NCI-H2029 treated with DMSO at 0.1 percent for 48 hours (cell line): ENCODE measurements around the gene HABP2.

Experiments
- DNase-seq: peaks from one replicate; lab custom pipeline; 2025; lab: John Stamatoyannopoulos, UW

HABP2 gene

DNA sequence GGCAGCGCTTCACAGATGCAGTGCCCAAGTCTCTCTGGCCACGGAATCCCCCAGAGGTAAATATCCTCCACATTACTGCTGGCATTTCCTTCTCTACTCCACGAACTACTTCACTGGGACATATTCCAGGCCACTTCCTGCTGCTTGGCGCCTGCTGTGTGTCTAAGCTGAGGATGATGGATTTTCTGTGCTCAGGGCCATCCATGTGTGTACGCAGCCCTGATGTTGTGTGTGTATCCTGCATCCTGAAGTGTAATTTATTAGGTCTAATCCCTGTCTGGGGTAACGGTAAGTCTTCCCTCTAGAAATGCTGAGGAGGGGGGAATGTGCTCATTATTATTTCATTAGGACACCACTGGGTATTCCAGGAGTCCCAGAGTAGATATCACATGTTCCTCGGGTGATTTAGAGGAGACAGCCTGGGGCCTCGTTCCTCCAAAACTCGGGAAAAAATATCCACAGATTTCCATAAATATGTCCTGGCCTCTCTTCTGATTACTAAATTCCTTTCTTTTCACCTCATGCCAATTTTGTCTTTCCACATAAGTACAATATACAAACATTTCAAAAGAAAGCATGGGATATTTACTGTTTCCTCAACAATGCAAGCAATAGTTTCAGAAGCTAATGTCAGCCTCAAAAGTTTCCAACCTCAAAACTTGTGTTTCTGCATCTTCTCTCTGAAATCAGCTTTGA lies 25.5 kb upstream of the HABP2 start:
- no peak for DNase-seq

DNA sequence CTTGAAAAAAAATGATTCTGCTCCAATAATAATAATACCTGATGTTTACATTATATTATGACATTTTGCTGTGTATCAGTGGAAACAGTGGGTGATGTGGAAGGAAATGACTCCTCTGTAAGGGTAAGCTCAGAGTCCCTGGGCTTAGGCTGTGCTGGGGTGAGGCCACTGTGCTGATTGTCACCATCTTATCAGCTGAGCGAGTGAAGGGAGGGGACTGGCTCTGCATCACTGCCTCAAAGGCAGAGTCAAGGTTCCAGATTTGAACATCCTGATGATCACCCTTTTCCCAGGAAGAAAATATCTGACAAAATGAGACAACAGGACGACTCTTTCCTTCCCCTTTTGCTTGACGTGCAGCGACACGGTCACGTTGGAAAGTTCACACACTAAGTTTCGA lies 24.0 kb upstream of the HABP2 start:
- no peak for DNase-seq

DNA sequence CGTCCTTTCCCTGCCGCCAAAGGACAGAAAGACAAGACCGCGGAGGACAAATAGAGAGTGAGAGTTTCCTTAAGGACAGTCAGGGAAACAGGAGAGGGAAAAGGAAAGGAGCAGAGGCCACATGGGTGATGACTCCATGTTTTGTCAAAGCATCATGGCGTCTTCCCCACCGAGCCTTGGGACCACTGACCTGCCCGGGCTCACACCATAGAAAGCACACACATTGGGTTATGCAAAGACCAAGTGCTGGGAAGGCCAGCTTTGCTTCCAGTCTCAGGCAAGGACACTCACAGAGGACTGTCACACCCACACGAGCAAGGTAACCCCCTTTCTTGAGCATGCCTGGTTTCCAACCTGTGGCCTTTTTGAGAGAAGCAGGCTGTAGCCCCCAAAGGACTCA lies 23.3 kb upstream of the HABP2 start:
- DNase-seq = no peak

DNA sequence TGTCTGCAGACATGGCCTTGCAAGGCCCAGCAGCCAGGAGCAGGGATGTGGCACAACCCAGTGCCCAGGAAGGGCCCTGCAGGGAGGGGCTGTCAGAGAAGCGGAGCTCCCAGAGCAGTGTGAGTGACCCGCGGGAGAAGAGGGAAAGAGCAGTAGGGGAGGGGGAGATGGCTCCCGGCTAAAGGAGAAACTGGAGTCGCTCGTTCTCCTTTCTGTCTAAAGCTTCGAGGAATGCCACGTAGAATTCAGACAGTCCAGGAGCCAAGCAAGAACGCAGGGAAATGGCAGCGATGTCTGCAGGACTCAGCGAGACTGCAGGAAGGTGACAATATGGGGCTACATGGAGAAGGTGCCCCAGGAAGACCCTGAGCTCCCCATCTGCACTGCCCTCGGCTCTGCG lies 22.4 kb upstream of the HABP2 start:
- no peak for DNase-seq

DNA sequence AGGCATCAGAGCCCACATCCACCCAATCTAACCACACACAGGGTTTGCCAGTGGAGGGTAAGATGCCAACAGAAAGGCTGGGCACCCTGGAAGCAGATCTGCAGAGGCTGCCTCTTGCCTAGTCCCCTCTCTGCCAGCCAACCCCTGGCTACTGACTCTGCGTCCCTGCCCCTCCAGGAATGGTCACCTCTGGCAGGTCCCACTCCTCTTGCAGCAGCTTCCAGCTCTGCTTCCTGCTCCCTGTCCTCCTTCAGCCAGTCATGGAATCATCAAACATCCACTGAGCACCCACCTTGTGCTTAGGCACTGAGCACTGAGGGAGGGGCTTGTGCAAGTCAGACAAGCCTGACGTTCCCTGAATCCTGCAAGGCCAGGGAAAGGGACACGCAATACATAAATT lies 20.1 kb upstream of the HABP2 start:
- DNase-seq = no peak

DNA sequence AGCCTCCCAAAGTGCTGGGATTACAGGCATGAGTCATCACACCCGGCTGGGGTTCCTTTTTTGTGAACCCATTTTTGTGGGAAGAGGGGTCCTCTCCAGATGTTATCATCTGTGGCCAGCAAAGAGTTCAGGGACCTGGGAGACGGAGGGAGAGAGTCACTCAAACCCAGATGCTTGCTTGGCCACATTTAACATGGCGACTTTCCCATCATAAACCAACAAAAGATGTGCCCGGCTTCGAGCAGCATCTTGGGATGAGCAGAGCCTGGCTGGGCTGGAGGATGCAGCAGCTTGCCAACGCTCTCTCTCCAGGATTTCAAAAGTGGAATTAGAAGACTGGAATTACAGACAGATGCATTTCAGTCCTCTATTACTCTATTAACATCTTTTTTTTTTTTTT lies 19.1 kb upstream of the HABP2 start:
- no peak for DNase-seq

DNA sequence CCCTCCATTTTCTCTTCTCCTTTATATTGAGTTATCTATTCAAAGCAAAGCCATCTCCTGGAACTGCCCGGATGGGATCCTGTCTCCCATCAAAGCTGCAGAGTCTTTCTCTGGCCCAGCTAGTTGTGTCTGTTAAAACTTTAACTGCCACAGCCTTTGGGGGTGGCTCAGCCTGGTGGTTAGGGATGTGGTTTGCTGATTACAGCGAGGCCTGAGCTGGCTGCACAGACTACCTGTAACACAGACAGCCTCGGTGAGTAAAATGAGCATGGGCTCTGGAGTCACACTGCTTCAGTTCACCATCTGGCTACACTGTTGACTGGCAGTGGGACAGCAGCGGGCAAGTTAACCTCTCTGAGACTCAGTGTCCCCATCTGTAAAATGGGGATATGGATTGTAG lies 18.4 kb upstream of the HABP2 start:
- DNase-seq = no peak

DNA sequence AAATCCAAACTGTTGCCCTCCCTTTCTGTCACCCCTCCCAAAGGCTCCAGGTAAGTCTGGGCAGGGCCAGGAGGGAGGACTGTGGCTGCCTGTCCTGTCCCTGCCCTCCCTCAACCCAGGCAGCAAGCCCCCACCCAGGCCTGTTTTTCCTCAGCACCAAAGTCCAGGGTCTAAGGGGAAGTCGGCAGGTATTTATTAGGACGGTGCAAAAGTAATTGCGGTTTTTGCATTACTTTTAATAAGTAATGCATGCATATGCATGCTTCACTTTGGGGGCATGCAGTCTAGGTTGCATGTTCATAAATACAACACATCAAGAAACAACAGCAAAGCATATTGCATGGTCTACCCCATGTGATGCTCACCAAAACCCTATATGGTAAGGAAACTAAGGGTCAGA lies 15.2 kb upstream of the HABP2 start:
- no peak for DNase-seq

DNA sequence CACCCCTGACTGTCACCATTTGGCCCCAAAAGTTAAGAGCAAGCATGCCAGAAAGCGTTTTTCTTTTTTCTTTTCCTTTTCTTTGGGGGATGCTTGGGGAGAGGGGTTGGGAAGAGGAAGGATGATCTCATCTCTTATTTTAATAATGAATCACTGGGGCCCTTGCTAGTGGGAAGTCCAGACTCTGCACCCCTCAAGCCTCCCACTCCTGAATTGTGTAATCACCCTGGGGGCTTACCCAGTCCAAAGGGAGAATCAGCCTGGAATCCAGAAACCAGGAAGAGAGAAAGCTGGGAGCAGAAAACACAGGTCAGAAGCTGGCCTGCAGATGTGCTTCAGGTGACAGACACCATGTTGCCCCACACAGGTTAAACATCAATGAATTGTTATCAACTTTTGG lies 14.7 kb upstream of the HABP2 start:
- no peak for DNase-seq

DNA sequence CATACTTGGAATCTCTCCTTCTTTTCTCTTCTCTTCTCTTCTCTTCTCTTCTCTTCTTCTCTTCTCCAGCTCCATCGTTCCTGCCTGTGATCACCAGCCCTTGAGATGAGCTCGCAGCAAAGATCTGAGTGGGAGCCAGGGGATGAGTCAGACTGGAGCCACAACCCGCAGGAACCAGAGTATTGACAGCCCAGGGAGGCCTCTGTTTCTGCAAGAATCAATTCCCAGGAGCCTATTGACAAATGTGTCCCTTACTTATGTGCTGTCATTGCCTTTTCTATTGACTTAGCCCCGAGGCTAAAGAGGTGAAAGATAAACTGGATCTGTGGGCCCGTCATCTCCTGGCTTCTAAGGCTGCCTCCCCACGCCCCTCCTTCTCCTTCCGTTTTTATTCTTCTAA lies 13.1 kb upstream of the HABP2 start:
- no peak for DNase-seq

DNA sequence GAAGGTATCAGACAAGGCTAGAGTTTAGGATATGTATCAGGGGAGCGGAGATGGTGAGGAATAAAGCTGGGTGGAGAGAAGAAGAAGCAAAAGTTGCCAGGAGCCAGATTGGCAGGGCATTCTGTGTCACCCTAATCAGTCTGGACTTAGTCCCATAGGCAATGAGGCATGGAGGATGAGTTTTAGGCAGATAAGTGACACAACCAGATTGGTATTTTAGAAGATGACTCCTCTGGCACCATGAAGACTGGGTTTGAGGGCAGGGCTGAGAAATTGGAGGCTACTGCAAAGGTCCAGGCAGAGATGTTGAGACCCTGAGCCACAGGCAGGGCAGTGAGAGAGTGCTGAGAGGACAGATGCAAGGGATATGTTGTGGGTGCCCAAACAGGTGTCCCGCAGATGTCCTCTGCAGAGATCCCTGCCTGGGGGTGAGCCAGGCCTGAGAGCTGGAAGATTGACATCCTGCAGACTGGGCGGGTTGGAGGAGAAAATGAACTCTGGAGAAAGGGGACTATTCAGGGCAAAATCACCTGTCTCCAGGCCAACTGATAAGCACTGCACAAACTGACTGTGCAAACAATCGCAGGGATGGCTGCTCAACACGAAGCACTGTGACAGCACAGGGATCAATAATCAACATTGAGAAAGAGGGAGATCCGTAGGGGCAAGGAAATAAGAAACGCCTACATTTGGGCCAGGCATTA lies 11.9 kb upstream of the HABP2 start:
- DNase-seq = no peak

DNA sequence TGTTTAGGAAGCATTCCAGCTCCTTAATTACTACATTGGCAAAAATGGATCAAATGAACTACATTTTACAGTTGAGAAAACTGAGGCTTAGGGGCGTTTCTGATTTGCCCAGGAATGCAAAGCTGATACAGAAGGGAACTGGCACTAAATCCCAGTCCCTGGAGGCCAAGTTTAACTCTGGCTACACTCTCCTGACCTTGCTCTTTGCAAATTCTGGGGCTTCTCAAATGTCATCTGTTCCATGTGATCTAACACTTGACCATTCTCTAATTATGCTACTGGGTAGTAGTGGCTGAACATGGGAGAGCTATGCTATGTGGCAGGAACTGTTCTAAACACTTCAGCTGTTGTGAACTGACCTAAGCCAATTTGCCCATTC lies 11.3 kb upstream of the HABP2 start:
- no peak for DNase-seq

DNA sequence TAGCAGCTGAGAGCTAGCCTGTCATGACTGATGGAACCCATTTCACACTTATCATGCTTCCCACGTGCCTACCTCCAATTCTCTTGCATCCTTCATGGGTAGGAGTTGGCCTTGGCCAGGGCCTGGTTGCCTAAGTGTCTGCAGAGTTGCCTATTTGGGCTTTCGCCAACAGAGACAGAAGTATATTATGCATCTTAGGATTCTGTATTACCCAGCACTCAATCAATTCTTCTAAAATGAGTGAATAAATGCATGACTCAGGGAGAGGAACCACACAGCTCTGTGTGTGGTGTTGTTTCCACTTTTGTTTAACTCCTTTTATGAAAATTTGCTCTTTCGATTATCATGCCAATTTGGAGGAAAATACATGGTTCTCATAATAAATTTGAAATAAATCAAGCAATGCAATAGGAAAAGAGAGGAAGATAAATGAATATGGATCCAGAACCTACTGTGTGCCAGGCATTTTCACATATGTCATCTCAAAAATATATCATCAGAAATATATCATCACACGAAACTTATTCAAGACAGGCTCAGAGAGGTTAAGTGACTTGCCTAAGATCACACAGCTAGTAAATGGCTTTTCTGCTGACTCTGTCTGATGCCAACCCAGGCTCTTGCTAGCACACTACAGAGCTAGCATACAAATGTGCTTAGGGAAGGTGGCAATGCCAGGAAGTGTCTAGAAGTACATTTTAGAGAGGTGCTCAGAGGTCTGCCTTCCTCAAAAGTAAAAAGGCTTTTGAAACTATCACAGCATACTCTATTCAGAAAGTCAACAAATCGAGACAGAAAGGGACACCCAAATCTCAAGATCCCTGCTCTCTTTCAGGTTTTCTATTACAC lies 9.5 kb upstream of the HABP2 start:
- no peak for DNase-seq

DNA sequence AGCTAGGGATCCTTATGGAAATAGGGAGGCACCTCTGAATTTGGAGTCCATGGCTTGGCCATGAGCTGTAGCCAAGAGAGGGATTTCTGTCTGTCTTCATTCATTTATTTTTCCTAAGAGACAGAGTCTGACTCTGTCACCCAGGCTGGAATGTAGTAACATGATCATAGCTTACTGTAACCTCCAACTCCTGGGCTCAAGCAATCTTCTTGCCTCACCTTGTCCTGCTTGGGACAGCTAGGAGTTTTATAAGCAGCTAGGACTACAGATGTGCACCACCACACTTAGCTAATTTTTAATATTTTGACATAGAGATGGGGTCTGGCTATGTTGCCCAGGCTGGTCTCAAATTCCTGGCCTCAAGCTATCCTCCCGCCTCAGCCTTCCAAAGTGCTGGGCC lies 8.5 kb upstream of the HABP2 start:
- no peak for DNase-seq

DNA sequence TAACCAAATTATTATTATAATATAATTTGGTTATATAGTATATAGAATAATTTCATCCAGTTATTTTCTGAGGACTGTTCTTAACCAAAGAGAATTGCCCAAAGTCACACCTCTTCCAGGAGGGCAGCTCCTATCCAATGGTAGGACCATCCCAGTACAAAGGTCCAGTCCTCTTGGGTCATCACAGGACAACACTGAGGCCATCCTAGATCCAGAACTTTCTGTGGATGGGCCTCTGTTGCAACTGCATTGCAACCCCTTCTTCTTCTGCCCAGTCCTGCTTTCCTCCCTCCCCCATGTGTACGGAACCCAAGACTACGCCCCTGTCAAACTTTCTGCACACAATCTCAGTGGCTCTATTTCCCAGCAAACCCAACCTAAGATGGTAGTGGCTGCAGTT lies 5.4 kb upstream of the HABP2 start:
- DNase-seq = no peak

DNA sequence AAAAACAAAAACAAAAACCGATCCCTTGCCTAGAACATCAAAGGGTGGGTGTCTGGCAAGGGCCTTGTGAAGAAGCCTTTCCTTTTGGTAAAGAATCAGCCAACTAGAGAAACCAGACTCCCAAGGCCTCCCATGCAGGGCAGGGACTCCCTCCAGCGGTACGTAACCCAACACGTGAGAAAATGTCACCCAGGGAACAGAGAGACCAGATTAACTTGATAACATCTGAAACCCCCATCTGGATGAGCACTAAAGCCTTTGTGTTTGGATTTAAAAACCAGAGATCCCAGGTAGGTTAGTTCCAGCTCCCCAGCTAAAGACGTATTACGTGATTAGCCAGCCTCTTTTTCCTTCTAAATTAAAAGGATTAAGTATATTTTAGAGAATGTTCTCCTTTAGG lies 3.0 kb upstream of the HABP2 start:
- no peak for DNase-seq

DNA sequence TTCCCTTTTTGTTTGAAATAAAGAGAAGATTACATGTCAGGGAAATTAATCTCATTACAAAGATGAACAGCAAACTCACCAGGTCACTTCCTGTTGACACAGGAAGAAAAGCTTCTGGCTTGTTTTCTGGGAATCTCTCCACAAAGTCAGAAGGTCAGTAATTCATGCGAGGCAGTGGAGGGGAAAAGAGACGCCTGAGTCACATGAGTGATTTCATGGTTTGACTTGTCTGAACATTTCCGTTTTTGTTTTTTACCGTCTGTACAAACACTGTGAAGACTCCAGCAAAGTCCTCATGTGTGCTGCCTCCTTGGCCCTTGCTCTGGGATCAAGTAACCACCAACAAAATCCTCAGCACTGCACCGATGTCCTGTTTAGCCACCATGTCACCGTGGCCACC lies 2.5 kb upstream of the HABP2 start:
- no peak for DNase-seq

DNA sequence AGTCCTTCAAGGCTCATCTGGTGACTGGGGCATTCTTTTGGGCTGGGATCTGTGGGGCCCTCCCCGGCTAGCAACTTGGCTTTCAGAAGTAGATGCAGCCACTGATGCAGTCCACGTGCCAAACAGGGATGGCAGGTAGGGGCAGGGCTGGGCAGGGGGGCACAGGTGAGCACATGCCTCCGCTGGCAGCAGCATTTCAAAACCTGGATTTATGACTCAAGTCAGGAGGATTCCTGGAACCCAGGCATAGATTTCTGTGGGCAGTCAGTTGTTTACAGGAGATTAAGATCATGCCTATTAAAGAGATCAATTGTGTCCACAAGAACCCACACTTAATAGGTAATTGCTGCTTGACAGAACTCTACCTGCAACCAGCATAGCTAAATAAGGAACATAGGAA lies 839 bp upstream of the HABP2 start:
- no peak for DNase-seq

DNA sequence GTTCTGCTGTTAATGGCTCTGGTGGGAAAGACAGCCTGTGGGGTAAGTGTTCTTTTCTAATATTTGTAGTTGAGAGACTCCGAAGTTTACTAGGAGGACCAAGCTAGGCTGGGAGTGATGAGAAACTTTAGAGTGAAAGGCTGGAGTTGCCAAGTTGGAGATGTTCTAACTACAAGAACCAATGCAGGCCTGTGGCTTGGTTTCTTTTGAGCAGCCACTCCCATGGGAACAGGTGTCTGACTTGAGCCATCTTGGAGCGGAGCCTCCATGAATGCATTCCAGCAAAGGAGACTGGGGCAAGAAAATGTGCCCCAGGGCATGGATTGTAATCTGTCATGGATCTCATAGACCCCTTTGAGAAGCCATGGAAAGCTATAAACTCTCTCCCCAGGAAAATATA lies 296 bp downstream of the HABP2 start:
- no peak for DNase-seq

DNA sequence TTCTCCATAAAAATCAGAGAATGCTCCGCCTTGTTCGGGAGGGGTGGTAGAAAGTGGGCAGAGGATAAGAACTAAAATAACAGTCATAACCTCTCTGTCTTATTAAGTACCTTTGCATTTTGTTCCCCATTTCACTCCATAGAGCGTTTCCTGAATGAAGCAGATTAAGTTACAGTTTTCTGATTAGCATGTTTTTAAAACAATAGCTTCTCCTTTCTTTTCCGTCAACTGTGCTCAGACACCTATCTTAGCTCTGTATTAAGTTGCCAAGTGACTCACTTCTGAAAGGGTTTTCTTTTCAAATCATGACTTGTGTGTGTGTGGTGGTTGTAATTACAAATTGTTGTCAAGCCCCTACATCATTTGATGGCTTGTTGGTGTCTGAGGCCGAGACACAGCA lies 1.4 kb downstream of the HABP2 start:
- no peak for DNase-seq

DNA sequence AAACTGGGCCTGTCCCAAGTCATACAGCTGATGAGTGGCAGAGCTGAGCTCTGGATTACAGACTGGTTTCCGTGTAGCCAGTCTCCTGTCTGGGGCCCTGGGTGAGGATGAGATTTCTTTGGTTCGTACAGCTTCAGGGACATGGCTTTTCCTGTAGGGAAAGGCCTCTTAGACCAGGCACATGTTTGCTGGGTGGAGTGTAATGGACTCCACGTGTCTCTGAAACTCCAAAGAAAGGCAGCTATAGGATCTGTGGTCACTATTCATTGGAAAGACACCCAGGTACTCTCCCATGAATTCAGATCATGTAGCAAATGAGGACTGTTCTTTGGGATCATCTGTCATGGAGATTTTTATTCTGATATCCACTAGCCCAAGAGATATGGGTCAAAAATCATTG lies 2.4 kb downstream of the HABP2 start:
- DNase-seq = no peak

DNA sequence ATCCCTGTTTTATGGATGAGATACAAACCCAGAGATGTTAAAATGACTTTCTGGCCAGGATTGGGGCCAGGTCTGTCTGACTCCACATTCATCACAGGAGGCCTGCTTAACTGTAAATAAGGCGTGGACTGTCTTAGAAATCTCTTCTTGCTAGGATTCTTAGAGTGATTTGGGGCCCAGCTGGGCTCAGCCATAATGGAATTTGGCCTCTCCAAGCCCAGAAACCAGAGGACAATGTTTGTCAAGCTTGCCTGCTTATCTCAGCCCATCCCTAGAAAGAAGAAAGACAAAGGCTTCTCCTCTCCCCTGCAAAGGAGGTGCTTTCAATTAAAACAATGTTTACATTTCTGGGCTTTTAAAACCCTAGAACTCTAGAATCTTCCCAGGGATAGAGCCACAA lies 2.9 kb downstream of the HABP2 start:
- DNase-seq = no peak

DNA sequence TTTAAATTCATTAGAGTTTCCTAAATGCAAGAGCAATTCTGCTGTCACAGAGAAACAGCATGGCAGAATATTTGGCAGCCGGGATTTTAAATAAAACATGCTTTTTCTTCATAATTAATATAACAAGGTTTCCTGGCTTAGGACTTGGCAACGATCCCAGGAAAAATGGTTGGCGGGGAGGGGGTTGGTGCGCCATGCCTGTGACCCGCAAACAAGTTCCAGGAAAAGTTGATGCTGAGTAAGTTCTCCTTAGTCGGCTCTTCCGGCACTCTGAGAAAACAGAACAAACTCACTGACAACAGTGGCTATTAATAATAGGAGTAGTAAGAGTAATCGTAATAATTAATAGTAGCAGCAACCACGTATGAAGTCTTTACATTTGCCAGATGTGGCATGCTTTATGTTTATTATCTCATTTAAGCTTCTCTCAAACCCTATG lies 4.6 kb downstream of the HABP2 start:
- no peak for DNase-seq
